HG02981 (cell line): ENCODE data around the gene COL20A1.

Experiments
- ATAC-seq: cut with Tn5 transposase; IDR thresholded peaks from one replicate; pipeline ENCODE4 v1.9.1; 2021; ENCODE audit warnings: mild to moderate bottlenecking, moderate library complexity; ENCODE audit not compliant: unreplicated experiment

Gene COL20A1

DNA sequence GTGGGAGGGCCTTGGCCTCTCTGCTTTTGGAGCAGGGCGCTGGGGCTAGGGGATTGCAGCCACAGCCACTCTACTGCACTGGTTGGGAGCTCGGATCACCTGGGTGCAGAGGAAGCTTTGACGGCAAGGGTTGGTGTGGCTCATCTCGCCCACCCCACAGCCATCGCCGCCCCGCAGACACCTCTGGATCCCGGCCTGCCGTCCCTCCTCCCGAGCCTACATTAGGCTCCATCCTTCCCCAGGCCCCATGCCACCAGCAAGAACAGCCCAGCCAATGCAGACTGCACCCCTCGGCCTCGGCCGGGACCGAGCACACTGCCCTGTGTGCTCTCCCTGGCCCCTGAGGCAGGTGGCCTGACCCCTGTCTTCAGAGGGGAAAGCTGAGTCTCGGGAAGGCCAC, 32.5 kb upstream of the COL20A1 start:
- ATAC-seq, result no peak

DNA sequence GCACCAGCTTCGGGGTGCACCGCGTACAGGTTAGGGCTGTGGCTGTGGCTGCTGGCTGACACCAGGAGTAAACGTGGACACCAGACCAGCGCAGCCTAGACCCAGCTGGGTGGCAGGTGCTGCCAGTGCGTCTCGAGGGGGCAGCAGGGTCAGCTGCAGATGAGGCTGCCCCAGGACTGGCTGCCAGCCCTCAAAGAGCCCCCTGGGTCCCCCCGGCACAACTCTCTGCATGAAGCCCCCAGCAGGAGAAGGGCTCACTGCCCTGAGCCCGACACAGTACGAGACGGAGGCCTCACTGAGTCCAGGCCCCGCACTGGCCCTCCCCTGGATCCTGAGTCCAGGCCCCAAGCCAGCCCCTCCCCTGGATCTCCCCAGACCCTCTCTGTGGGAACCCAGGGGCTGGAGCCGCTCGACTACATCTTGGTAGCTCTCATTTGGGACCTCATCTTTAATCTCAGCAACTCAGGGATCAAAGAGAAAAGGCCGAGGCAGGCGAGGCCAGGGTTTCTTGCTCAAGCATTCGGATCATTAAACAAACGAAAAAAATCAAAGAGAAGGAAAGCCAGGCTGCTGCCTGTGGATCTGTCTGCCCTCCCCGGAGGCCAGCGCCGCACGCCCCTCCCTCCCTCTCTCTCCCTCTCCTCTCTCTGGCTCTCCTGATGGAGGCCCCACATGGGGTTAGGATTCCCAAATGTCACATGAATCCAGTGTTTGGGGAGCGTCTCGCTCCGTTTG, 31.8 kb upstream of the COL20A1 start:
- ATAC-seq, result no peak

DNA sequence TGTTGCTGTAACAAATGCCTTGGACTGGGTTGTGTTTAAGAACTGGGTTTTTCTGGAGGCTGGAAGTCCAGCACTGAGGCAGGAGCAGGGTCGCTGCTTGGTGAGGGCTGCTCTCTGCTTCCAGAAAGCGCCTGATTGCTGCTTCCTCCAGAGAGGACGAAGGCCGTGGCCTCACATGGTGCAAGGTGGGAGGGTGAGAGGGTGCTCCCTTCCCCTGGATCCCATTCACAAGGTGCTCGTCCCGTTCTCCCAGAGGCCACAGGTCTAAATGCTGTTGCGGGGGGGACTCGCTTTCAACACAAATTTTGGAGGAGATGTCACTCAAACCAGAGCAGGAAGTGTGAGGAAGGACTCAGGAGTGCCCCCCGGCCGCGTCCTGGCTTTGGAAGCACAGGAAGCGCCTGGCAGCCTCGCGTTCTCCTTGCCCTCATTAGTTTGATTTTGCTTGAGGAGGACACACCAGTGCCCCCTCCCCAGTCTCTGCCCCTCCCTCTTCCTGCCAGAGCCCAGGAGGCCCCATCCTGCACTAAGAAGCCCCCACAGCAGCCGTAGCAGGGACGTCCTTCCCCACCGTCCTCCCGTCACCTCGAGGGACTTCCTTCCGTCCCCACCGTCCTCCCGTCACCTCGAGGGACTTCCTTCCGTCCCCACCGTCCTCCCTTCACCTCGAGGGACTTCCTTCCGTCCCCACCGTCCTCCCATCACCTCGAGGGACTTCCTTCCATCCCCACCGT, 31.0 kb upstream of the COL20A1 start:
- ATAC-seq, result no peak

DNA sequence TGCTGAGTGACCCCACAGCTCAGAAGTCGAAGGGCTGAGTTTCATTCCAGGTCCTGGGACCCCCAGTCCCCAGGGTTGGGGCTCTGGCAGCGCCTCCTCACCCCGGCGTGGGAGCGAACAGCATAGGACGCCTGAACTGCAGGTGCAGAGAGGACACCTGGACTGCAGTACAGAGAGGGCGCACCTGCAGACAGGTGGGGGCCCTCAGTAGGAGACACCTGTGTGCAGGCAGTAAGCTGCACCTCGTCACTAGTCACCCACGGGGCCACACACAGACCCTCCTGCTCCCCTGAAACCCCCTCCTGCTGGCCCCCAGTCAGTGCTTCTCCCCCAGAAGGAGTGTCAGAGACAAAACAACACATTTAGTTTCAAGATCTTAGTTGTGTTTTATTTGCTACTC, 30.1 kb upstream of the COL20A1 start:
- no peak for ATAC-seq

DNA sequence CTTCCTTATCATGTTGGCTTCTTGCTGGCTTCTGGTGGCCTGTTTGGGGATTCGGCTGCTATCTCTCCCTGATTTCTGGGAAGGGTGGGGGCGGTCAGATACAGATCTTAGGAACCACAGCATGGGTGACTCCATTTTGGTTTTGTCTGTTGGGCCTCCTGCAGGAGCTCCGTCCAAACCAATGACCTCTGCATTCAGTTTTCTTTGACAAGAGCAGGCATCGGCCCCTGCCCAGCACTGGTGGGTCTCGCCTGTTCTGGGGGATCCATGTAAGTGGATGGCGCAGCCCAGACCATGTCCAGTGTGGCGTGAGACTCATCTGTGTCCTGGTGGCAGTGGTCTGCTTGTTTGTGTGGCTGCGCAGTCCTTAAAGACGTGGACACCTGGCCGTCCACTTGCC, 29.0 kb upstream of the COL20A1 start:
- no peak for ATAC-seq

DNA sequence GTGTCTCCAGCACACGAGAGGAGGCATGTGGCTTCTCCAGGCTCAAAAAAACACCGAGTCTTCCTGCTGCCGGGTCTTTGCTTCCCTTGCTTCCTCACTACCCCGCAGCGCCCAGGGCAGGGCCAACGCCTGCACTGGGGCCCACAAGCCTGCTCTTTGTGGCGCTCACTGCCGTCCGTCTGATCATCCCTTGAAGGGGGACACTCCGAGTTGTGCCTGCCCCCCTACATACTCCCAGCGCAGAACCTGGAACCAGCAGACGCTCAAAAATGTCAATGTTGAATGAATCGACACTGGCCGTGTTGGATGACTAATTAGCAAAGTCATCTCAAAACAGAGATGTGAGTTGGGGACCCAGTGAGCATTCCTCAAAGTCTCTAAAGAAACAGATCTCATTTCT, 28.5 kb upstream of the COL20A1 start:
- no peak for ATAC-seq

DNA sequence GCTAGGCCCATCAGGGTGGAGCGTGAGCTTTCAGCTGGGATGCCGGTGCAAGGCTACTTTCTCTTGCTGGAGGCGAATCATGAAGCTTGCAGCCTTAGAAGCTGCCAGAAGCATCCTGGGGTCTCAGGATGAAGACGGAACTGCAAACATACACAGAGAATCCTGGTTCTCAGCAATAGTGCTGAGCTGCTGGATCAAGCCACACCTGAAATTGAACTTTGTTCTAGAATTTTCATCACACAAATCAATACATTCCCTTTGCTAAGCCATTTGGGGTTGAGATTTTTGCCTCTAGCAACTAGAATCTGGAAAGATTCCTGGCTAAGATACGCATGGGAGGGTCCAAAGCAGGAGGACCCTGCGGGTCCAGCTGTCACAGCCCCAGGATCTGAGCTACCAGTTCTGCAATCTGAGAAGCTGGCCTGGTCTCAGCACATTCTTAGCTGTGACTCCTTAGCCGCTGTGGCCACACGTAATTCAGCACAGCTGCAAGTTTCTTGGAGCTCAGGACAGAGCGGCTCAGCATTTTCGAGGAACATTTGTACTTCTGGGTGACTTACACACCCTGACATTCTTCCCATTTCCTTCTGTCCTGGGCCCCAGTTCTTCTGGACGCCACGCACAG, 27.0 kb upstream of the COL20A1 start:
- no peak for ATAC-seq

DNA sequence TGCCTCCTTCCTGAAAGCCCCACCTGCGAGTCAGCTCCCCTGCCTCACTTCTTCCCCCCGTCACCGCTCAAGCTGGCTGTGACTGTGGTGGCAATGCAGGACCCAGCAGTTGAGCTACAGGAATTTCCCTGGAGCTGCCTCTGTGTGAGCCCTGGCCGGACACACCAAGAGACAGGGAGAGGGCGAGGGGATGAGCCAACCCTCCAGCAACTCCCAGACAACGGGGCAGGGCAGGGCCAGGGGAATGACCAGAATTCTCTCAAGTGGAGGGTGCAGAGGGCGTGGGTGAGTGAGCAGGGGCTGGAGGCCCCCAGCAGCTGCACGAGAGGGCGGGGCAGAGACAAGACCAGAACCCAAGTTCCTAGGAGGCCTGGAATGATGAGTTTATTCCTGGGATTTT, 25.3 kb upstream of the COL20A1 start:
- ATAC-seq, result no peak

DNA sequence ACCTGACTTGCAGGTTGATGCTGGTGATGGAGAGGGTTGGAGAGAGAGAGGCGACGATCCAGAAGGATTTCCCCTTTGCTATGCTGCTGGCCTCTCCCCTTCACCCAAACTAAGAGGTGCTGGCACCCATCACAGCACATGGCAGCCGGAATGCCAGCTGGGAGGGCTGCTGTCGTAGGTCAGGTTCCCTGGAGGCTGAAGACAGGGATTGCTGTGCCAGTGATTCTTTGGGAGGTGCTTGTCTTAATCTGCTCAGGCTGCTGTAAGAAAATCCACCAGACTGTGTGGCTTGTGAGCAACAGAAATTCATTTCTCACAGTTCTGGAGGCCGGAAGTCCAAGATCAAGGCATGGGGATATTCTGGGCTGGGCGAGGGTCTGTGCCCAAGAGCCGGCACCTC, 24.7 kb upstream of the COL20A1 start:
- ATAC-seq, result no peak

DNA sequence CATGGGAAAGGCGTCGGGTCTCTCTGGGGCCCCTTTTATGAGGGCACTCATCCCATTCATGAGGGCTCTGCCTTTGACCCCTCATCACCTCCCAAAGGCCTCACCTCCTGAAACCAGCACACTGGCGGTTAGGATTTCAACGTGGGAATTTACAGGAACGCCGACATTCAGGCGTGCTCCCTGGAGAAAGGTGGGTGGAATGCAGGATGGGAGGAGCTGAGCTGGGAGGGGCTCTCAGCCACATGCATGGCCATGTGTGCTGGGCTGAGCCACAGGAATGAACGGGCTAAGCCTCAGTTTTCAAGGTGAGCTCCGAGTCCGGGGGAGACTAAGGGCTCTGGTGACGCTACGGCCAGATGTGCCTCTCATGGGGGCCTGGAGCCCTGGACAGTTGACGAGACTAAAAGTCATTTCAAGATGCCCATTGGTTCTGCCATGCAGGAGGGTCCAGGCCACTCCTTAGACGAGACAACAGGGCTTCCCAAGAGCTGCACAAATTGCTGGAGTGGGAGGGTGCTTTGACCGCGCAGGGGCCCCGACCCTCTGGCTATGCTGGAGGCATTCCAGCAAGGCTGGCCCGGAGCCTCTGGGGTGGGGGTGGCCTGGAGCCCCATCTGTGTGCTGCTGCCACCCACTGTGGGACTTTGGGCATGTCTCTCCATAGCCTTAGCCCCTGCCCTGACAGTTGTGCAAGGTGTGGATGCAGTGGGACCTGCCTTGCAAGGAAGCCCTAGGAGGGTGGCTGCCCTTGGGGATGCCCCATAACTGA, 24.1 kb upstream of the COL20A1 start:
- ATAC-seq, result no peak

DNA sequence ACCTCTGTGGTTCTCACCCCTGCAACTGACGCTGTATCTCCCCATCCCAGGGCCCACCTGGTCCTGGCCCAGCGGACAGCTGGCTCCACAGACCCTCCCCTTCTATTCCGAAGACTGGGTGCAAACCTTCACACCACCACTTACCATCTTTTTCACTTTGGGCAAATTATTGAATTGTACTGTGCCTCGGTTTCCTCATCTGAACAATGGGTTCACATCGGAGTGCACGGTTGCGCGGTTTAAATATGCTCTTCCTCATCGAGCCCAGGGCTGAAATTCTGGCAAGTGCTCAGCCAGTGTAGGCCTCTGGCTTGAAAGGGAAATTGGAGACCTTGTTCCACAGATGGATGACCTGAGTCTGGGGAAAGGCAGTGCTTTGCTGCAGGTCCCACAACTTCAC, 23.3 kb upstream of the COL20A1 start:
- ATAC-seq, result no peak

DNA sequence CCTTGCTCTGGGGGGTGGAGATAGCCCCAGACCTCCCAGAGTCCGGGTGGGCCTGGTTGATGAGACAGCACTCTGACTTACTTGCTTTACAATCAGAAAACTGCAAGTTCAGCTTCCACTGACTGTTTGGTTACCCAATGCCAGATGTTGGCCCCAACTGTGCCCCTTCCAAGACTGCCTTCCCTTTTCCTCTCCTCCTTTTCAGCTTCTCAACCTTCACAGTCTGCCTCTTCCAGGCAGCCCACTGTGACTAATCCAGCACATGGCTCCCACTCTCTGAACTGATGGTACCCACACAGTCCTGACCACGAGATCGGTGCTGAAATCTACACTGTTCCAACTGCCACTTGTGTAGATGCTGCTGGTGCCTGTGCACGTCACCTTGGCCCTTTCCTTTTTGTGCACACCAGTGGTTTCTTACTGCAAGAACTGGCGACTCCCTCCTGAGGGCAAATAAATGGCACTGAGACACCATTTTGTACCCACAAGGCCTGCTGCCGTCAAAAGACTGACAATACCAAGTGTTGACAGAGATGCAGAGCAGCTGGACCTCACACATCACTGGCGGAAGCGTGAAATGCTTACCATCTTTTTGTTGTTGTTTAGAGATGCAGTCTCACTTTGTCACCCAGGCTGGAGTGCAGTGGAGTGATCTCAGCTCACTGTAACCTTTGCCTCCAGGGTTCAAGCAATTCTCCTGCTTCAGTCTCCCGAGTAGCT, 22.2 kb upstream of the COL20A1 start:
- ATAC-seq, result no peak

DNA sequence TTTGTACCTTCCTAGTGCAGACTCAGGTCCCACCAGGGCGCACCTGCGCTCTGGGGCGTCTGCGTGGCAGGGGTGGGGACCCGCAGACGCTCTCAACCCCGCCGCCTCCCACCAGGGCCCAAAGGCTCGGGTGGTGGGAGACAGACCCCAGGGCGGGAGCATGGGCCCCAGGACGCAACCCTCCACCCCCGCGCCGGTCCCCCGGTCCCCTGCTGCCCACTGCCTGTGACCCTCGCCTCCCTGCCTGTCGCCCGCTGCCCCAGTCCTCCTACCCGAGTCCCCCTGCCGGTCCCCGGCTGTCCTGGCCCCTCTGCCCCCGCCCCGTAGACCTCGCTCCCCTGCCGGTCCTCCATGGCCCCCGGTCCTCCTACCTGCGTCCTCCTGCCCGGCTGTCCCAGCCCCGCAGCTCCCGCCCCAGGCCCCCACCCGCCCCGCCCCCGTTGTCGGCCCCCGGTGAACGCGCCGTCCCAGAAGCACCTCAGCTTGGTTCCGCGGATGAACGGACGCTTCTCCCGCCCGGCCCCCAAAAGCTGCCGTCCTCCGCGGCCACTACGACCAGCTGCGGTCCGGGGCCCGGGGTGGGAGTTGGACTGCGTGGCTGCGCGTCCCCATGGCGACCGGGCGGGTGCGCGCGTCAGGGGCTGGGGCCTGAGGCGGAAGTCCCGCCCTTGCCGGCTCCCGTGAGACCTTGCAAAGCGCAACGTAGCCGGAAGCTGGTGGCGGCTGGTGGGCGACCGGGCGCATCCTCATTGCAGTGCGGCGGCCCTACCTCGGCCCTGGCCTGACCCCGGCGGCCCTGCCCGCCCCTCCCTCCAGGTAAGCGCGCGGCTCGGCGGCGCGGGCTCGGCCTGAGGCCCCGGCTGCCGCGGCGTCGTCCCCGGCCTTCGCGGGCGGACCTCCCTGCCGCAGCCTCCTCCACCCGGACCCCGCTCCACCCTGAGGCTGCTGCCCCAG, 20.6 kb upstream of the COL20A1 start, which contains the start of gene ARFGAP1:
TSS of gene ARFGAP1 (plus strand) at position 709 of the 954 bp plus-strand sequence. CDS start 2,768 bp downstream, outside the sequence.
- peak; percentile 84 for ATAC-seq

DNA sequence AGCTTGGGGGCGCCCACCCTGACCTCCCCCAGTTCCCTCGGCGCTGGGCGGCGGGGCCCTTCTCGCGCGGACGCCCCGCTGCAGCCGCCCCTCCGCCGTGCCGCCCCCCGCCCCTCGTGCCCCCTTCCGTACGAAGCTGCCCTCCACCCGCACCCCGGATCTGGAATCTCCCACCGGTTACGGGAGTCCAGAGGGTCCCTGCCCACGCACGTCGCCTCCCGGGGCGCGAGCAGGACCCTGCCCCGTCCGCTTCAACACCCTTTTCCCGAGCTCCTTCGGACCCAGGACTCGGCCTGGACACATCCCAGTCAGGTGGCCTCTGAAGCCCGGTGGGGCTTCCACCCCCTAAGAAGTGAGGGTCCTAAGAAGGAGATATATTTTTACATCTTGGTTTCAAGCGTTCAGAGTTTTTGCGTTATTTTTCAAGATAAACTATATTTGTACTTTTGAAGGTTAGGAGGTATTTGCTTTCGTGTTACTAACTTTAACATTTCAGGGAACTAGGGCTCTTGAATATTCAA, 19.9 kb upstream of the COL20A1 start:
- no peak for ATAC-seq

DNA sequence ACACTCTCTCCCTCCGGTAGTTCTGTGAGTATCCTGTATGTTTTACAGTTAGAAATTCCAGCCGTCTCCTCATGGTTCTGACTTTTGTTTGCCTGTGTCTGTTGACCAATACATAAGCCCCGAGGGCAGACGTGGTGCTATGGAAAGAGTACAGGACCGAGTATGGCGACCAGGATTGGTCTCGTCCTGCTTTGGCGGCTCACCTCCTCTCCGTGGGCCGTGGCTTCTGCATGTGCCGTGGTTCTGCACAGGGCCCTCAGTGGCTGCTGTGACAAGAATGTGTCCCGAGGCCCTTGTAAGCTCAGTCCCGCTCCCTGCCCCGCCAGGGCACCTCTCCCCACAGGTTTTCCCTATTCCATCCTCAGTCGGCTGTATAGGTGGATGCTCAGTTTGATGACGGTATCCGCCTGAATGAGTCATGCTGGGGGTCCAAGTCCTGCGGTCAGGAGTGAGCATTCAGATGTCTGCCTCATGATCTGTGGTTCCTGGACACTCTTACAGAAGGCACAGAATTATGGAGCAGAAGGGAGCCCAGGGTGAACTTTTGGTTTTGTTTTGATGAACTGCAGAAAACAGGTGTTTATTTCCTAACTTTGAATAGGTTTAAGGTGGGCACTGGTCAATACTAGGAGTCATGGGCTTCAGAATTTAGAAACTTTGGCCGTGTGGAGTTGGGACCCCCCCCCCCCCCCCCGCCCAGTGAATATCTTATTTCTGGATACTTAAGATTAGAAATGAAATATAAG, 19.2 kb upstream of the COL20A1 start:
- ATAC-seq, result no peak

DNA sequence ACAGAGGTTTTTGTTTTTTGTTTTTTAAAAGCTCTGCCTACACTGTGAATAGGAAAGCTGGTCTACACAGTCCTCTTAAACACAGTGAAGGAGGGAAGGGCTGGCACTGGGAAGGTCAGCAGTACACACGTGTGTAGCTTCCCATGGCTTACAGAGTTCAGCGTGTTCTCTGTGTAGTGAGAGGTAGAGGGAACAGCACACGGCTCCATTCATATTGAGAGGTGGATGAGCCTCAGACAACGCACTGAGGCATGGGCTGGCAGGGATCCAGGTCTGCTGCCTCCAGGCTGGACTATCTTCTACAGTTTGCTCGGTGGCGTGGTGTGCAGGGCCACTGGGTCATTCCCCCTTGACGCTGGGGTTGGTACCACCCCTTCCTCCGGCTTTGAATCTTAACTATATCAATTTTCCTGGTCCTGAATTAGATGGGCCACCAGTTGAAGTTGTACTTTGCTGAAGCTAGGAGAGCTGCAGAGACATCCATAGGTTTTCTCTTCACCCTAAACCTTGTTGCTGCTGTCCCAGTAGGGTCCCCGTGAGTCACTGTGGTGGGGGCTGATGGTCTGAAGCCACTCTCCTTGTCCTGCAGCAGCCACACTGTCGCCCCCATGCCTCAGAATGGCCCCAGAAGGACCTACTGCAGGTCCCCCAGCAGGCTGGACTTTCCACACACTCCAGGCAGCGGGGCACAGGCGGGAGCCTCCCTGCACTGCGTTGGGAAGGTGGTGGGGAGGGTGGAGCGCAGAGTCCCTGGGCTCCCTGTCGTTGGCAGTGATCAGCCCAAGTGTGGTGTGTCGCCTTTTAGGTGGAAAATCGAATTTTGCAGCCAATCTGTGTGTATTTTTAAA, 18.4 kb upstream of the COL20A1 start:
- no peak for ATAC-seq

DNA sequence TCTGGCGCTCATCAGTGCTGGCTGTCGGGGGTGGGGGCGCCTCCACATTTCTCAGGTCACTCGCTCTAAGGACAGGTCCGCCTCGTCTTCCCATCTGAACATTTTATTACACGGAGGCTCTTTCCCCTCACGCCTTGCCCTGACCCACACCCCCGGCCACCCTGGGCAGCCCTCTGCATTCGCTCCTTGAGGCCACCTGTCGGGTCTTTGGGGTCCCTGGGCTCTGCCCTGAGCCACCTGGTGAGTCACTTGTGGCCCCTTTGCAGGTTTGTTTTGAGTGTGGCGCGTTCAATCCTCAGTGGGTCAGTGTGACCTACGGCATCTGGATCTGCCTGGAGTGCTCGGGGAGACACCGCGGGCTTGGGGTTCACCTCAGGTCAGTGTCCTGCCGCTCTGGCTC, 17.2 kb upstream of the COL20A1 start:
- ATAC-seq, result no peak

DNA sequence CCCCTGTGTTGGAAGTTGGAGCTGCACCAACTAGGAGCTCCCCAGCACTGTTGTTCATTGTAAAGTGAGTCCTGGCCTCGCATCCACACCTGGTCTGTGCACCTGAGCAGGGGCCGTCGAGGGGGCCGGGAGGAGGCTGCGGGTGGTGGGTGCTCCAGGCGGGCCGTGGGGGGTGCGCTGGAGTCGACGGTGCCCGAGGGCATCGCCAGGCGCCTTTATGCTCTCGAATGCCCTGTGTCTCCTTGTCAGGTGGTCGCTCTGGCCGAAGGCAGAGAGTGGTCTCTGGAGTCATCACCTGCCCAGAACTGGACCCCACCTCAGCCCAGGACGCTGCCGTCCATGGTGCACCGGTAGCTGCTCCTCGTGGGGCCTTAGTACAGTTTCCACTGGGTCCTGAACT, 16.0 kb upstream of the COL20A1 start:
- ATAC-seq, result no peak
